HG03095 (cell line): ENCODE measurements around the gene NTN1.

ENCODE experiments used
- ATAC-seq: cut with Tn5 transposase; IDR thresholded peaks from one replicate; pipeline ENCODE4 v1.9.1; 2021; ENCODE audit warnings: moderate library complexity; ENCODE audit not compliant: unreplicated experiment

NTN1 gene

DNA sequence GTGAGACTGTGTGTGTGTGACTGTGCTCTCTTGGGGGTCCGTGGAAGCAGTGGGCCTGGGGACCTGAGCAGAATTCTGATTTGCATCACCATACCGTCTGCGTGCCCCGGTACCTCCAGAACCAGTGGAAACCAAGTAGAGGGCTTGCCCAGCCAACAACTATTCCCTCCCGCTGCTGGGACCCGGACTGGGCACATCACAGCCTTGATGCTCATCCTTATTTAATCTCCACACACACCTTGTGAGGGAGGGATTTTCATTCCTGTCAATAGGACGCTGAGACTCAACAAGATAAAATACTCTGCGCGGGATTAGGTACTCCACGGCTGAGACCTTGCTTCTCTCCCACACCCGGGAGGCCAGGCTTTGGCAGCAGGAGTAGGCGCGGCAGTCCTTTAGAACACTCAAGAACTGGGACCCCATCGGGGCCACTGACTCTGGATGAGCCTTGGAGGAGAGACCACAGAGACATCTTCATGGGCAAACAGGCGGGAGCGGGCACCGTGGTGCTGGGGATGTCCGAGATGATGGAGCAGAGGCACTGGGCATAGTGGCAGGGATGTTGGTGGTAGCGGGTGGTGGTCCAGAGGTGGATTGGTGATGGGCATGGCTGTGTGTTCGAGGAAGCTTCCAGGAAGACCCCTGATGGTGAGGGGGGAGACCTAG, 208.0 kb downstream of the NTN1 start:
- no peak for ATAC-seq

DNA sequence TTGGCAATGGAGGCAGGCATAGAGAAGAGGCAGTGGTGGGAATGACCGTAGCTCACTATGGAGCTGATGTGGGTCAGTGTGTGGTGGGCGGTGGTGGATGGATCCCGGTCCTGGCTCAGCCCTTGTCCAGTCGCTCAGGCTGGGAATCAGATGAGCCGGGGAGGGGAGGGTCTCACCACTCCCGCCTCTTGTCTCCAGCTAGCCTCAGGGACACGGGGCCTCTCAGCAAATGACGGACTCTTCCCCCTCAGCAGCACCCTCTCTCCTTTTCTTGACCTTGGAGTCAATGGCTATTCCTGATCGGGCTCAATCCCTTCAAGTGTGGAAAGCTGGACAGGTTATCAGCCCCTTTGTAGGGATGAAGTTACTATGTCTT, 208.5 kb downstream of the NTN1 start:
- no peak for ATAC-seq

DNA sequence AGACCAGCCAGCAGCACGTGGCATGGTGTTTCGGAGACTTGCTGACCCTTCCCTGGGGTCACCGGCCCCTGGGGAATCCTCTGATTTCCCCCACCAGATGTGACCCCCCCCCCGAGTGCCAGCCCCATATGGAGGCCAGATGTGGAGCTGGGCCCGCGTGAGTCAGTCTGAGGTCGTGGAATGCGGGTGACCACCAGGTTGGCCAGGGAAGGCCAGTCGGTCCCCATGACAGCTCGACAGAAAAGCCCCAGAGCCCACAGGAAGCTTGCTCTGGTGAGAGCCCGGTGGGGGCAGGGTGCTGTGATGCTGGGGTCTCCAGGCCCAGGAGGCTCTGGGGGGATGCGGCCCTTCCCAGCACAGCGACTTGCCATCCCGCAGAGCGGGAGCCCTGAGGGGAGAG, 209.0 kb downstream of the NTN1 start:
- no peak for ATAC-seq

DNA sequence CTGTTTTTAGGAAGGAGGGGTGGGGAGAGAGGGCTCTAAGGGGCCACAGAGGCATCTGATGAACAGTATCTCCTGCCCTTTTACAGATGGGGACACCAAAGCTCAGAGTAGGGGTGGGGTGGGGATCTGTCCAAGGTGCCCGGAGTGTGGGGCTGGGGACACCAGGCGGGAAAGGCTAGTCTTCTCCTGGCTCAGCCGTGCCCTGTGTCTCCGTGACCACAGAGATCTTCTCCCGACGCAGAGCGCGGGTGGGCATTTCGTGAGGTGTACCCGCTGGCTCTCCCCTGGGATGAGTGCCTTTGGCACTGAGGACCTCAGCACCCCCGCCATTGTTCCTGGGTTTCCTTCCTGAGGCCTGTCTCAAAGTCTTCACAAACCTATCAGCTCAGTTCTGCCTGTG, 209.6 kb downstream of the NTN1 start:
- no peak for ATAC-seq

DNA sequence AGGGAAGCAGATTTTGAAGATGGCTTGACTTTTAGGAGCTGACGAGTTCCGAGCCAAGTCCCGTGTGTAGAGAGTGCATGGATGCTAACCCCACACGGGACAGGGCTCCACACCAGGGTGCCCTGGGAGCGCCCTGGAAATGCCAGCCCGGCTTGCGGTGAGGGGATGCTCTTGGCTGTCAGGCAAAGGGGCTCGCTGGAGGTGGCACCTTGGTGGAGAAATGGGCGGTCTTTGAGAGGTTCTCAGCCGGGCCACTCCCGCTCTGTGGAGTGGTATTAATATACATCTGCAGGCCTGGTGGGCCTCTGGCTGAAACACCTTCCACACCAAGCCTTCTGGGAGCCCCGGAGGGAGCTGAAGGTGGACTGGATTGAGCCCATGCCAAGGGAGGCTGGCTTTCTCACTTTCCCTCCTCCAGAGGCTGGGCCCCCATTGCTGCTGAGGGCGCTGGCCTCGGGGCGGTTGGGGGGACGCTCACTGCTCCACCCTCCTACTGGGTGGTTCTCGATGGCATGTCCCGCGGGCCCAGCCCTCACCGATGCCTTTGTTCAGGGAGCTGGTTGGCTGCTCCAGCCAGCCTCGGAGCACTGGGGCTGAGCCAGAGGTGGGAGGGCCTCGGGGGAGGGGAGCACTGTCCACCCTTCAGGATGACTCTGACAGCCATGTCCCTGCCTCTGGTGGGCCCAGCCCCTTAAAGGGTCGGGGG, 210.3 kb downstream of the NTN1 start:
- no peak for ATAC-seq

DNA sequence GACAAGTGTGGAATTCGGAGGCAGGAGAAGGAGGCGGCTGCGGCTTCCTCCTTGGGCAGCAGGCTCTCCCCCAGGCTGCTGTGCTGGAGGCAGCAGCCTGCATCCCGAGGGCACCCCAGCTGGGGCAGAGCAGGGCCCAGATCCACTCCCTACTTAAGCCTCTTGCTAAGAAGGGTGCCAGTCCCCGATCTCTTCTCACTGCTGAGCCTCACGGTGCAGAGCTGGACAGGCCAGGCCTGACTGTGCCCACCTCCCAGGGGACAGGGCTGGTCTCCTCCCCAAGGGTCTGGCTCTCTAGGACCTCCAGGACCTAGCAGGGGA, 210.8 kb downstream of the NTN1 start:
- ATAC-seq, result no peak

DNA sequence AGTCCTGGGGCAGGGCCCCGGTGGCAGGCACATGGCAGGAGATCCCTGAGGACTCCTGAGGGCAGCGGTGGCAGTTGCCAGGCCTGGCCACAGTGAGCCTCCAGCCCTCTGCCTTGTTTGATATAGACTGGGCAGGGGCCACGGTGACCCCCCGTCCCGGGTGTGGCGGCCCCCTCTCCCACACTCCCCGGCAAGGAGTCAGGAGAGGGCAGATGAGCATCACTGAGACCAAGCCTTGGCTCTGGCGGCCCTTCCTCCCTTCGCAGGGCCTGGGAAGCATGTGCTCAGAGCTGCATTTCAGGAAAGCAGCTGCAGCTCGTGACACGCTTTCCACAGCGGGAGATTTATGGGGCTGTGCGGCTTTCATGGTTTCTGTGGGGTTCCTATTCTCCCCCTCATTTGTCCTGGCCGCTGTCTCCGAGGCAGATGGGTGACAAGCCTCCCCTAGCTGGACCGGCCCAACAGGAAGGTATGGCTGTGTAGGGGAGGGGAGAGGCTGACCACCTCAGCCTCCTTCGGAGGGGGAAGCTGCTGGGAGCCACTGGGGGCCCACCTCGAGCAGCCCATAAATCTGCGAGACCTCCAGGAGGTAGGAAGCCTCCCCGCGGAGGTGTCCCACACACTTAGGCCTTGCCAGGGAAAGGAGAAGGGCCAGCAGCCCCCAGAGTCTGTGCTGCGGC, 211.4 kb downstream of the NTN1 start:
- ATAC-seq, result no peak

DNA sequence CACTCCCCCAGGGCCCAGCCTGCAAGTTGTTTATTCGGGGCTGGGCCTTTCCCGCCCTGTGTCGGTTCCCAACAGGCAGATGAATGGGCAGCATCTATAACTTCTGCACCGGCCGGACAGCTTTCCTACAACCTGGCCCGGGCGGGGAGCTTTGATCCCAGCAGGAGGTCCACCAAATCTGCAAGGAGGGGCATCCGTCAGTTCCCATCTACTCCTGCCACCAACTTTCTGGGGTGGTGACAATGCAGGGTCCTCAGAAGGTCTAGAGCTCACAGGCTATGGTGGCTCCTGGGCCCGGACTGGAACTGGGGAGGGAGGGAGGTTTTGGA, 211.9 kb downstream of the NTN1 start:
- no peak for ATAC-seq

DNA sequence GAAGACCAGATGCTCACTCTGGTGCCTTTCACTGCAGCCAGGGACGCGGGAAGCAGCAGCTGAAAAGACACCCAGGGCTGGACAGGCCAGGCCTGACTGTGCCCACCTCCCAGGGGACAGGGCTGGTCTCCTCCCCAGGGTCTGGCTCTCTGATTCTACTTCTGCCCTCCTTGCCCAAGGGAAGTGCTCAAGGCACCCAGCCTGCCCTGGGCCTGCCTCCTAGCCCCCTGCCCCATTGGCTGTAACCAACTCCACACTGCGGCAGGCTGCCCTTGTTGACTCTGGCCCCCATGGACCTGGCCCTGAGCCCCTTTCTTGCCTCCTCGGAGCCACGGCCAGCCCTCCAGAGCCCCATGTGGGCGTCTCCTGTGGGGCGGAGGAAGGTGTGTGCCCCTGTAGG, 212.5 kb downstream of the NTN1 start:
- no peak for ATAC-seq

DNA sequence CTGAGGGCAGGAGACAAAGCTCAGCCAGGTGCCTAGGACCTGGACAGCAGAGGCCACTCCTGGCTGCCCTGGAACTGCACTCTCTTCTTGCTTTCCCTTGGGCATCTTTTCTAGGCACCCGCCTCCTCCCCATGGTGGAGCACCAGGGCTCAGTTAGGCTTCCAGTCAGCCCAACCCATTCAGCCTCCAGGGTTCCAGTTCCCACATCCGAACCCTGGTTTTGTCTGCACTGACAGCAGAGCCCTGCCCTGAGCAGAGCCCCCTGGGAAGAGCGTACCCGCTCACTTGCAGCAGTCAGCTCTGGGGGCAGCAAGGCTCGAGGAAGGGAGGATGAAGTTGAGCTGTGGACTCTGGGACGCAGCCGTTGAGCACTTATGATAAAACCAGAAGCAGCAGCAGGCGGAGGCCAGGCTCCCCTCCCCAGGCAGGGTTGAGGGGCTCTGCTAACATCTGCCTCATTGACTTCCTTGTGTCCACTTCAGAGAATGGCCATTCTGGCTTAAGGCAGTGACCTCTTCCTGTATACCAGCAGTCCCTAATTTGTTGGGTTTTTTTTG, 213.2 kb downstream of the NTN1 start:
- no peak for ATAC-seq

DNA sequence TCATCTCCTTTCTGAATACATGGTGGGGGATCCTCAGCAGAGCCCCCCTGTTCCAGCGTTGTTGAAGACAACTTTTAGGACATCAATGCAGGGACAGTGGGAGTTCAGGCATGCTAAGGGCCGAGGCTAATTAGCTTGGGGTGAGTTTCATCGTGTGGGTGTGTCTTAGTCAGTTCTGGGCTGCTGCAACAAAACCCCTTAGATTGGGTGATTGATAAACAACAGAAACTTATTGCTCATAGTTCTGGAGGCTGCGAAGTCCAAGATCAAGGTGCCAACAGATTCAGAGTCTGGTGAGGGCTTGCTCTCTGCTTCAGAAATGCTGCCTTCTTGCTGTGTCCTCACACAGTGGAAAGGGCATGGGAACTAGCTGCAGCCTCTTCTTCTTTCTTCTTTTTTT, 214.0 kb downstream of the NTN1 start:
- no peak for ATAC-seq

DNA sequence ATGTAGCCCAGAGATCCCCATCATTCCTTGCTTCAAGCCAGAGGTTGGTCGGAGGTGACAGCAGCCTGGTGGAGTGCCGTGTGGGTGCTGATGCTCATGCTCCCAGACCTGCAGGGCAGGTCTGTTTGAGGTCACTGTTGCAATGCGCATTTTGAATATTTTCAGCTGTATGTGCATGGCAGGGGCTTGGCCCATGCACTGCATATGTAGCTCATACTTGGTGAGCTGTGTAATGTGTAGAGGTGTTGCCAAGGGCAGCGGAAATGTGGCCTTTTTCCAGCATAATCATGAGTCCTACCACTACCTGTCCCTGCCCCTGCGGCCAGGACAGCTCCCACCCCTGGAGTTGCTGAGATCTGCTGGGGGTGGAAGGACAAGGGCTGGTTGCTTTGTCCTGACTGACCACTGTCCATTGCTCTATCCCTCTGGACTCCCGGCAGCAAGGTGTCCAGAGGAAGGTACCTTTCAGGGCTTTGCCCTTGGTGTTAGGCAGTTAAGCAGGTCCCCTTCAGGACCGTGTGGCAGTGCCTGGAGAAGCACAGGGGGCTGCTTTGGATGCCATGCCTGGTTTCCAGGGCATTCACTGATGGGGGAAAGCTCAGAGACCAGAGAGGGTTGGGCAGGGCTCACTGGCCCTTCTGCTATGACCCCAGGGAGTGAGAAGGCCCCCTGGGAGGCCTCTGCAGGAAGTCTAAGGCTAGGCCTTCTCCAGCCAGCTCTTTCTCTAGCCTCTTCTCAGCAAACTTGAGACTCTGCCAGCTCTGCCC, 215.2 kb downstream of the NTN1 start:
- ATAC-seq, result no peak

DNA sequence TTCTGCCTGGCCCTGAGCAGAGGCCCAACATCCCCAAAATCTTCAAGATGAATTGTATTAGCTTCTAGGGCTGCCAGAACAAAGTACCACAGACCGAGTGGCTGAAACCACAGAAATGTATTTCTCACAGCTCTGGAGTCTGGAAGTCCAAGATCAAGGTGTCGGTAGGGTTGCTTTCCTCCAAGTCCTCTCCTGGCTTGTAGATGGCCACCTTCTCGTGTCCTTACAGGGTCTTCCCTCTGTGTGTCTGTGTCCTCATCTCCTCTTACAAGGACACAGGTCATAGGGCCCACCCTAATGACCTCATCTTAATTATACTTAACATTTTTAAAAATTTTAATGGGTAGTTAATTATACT, 215.7 kb downstream of the NTN1 start:
- no peak for ATAC-seq

DNA sequence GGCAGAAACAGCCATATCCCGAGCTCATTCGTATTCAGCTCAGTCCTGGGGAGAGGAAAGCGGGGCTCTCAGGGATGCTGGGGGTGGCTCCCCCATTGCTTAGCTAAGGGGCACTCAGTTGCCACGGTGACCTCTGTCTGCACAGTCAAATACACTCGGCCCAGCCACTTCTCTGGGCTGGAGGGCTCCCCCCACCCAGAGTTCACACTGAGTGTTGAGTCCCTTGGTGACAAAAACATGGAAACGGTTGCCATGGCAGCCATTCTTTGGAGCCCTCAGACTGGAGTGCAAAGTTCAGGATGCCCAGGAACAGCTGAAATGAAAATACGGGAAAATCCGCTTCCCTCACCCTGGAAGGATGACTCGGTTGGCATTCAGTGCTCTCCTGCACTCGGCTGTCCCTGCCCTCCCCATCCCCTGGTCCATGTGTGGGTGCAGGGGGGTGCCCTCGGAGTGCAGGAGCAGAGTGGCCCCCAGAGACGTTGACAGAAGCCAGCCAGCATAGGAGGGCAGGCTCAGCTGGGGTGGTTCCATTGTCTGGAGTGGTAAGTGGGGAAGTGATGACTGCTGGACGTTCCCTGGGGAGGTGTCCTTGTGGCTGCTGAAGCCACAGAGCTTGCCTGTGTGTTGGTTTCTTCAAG, 216.5 kb downstream of the NTN1 start:
- no peak for ATAC-seq

DNA sequence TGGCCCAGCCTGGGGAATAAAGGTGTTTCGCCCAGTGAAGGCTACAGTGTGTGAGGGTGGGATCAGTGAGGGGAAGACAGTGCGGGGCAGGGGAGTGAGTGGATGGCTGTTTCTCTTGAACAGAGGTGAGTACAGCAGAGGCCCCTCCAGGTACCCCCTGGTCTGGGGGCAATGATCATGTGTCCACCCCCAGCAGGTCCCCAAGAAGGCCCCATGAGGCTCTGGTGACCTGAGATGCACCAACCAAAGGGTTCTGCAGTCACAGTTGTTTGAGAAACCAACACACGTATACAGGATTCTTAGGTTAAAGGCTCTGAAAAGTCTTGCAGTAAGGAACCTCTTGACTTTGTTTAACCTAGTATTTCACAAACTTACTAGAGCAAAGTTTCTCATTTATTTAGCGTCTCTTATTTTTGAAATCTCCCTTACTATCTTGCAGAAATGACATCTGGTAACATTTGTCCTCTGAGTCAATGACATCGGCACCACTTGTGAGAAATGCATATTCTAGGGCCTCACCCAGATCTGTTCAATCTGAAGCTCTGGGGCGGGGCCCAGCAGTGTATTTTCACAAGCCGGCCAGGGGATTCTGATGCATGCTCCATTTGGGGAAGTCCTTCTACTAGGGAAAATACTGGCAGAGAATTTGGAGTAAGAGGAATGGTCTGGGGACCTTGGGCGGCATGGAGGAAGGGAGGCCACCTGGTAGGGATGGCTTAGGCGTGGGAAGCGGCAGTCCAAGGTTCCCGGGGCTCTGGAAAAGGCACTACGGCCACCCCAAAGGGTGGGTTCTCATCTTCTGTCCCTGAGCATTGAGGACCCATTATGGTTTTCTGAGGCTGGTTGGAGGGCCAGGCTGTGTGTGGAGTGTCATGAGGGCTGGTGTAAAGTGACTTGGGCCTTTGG, 217.3 kb downstream of the NTN1 start:
- no peak for ATAC-seq

DNA sequence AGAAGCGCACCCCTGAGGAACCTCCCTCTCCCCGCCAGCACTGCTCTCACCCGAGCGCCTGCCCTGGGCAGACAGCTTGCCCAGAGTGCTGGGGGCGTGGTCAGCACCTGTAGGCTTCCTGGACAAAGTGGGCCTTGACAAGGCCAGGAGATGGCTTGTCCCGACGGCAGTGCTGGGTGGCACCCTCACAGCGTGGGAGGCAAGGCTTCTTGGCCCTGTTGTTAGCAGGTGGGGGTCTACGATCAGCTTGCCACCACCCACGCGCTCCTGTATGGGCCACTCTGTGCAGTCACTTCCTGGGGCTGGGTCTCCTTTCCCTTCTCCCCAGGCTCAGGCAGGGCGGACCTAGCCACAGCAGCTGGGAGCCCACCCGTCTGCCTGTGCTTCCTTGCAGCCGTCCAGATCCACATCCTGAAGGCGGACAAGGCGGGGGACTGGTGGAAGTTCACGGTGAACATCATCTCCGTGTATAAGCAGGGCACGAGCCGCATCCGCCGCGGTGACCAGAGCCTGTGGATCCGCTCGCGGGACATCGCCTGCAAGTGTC, 218.0 kb downstream of the NTN1 start:
- ATAC-seq, result no peak

DNA sequence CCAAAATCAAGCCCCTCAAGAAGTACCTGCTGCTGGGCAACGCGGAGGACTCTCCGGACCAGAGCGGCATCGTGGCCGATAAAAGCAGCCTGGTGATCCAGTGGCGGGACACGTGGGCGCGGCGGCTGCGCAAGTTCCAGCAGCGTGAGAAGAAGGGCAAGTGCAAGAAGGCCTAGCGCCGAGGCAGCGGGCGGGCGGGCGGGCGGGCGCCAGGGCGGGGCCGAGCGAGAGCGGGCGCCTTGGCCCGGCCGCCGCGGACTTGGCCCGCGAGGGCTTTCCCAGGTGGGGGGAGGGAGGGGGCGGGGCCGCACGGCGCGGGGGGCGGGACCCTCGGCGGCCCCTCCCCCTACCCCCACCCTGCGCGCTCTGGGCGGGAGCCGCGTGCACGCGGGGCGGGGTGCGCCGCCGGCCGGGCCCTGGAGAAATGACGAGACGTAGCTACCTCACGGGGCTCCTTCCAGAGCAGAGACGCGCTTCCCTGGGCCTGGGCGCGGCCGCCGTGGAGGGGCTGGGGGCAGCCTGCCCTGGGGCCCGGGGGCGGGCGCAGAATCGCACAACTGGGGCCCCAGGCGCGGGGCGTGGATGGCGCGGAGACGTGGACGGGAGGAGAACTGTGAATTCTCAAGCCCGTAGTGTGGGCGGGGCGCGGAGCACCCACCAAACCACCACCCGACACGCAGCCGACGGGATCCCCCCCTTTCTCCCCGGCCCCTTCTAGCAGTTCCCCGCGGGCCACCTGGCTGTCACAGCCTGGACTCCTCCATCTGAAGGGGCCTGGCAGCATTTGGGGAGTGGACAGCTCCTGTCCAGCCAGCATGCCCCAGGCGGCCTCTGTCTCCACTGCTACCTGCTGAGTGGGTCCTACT, 218.7 kb downstream of the NTN1 start:
- ATAC-seq, result peak; percentile 54

DNA sequence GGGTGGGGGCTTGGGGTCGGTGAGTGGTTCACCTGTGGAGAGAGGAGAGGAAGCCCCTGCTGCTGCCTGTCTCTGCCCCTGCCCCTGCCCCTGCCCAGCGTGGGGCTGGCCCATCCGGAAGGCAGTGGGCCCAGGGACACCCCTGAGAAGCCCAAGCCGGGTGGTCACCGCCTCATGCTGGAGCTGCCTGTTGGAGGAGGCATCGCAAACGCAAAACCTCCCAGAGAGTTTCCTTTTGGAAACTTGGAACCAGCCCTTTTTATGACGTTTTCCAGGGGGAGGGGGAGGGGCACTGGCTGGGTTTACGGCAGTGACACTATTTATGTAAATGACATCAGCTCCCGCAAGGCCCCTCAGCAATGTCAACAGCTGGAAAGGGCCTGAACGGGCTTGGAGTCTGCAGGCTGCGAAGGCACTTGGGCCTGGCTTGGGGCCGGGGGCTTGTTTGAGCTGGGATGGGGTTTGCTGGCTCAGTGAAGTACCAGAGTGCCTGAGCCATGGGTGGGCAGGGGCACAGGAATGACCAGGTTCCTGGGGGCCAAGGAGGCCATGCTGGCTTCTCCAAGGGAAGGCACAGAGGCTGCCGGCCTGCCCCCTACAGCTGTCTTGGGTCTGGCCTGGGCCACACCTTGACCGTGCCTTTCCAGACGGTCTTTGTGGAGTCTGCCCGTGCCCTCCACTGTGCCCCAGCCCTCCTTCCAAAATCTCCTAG, 219.5 kb downstream of the NTN1 start:
- no peak for ATAC-seq
